Endothelial cell of umbilical vein (primary cell): ENCODE results near the gene CD109. TPM values are rescaled to one million over a fixed set of nuclear protein-coding genes. Genes with fewer than 3 reads are reported as not detected.

Experiments
- BruUV-seq: library from RNA; stranded (reverse); fragments of 400-500 nt; replicated peaks from 2 replicates; lab custom pipeline; 2021; lab: Mats Ljungman, UMichigan
- CTCF ChIA-PET: fragments of 300-600, 350-600 bp; sonication (Branson Sonifier 250); formaldehyde crosslinking; loops from one replicate; lab custom pipeline; 2021; ENCODE audit warnings: antibody characterized with exemption, inconsistent platforms; lab: Charles Lee
- POLR2A ChIA-PET: fragments of 300-600, 350-600 bp; sonication (Branson Sonifier 250); formaldehyde crosslinking; loops from one replicate; lab custom pipeline; 2021; ENCODE audit warnings: antibody characterized with exemption, inconsistent platforms; lab: Charles Lee
- DNase-seq: peaks from one replicate; pipeline ENCODE4 v3.0.0-alpha.2; 2011; ENCODE audit warnings: low read depth, low spot score
- FAIRE-seq: peaks from 2 replicates; lab custom pipeline; 2011; peaks lifted over from hg19 to GRCh38; lab: Jason Lieb, UNC
- H2AFZ ChIP-seq: 2 replicates; pipeline ENCODE4 v1.6.0; 2012; ENCODE audit warnings: low read depth, low read length, control low read depth, inconsistent platforms
- H3K27ac ChIP-seq: 2 replicates; pipeline ENCODE4 v1.5.1; 2011; ENCODE audit warnings: low read depth, mild to moderate bottlenecking, control low read depth, low read length, moderate library complexity; ENCODE audit not compliant: insufficient read depth
- H3K27me3 ChIP-seq, 2 experiments: 2 replicates each; pipeline versions ENCODE4 v1.6.0 to v1.6.1; 2011; ENCODE audit warnings: low read length in 2 of 2, mixed read lengths in 1 of 2; ENCODE audit not compliant: control insufficient read depth in 2 of 2, insufficient read depth in 2 of 2
- H3K36me3 ChIP-seq, 2 experiments: 2 replicates in 1 of 2; 3 replicates in 1 of 2; pipeline ENCODE4 v1.5.1; 2011; ENCODE audit warnings: low read length in 2 of 2, mild to moderate bottlenecking in 1 of 2, moderate library complexity in 1 of 2; ENCODE audit not compliant: control insufficient read depth in 2 of 2, insufficient read depth in 2 of 2; ENCODE audit errors: extremely low read depth in 1 of 2
- H3K4me1 ChIP-seq: 3 replicates; pipeline ENCODE4 v1.5.1; 2011; ENCODE audit warnings: mild to moderate bottlenecking, low read length; ENCODE audit not compliant: control insufficient read depth, insufficient read depth; ENCODE audit errors: extremely low read depth
- H3K4me2 ChIP-seq: 2 replicates; pipeline ENCODE4 v1.6.1; 2011; ENCODE audit warnings: low read length, control low read depth, mixed read lengths; ENCODE audit not compliant: insufficient read depth
- H3K4me3 ChIP-seq, 3 experiments: fragments of 200-600 bp in 1 of 3; sonication (generic), shearing (Covaris generic) in 1 of 3; replicated peaks in 1 of 3; 2 replicates each; pipeline ENCODE4 v1.5.1; 2011 to 2016; ENCODE audit warnings: control low read depth in 3 of 3, low read length in 3 of 3, mild to moderate bottlenecking in 2 of 3, inconsistent platforms in 1 of 3, low read depth in 1 of 3, moderate library complexity in 1 of 3; ENCODE audit not compliant: insufficient read depth in 1 of 3
- H3K79me2 ChIP-seq: 2 replicates; pipeline ENCODE4 v1.6.0; 2012; ENCODE audit warnings: low read length, inconsistent platforms; ENCODE audit not compliant: control insufficient read depth, insufficient read depth
- H3K9ac ChIP-seq: replicated peaks from 2 replicates; pipeline ENCODE3; 2011; ENCODE audit warnings: low read length, control low read depth; ENCODE audit not compliant: insufficient read depth; ENCODE audit errors: extremely low read depth
- H3K9me1 ChIP-seq: replicated peaks from 3 replicates; pipeline ENCODE4 v1.6.0; 2011; ENCODE audit warnings: mild to moderate bottlenecking, low read length; ENCODE audit not compliant: control insufficient read depth, insufficient read depth; ENCODE audit errors: extremely low read depth
- H3K9me3 ChIP-seq: replicated peaks from 2 replicates; pipeline ENCODE4 v1.5.1; 2012; ENCODE audit warnings: low read length, inconsistent platforms; ENCODE audit not compliant: control insufficient read depth, insufficient read depth
- H4K20me1 ChIP-seq: replicated peaks from 2 replicates; pipeline ENCODE3; 2011; ENCODE audit warnings: mild to moderate bottlenecking, low read length; ENCODE audit not compliant: control insufficient read depth, insufficient read depth; ENCODE audit errors: extremely low read depth
- CTCF ChIP-seq, 2 donors: IDR thresholded peaks; 1 replicate in 1 of 2; 2 replicates in 1 of 2; pipeline ENCODE4 v1.5.1; 2011; ENCODE audit warnings: low read length in 2 of 2, mild to moderate bottlenecking in 2 of 2, moderate library complexity in 2 of 2, control low read depth in 1 of 2, inconsistent platforms in 1 of 2, low read depth in 1 of 2; ENCODE audit not compliant: insufficient read depth in 1 of 2; ENCODE audit errors: extremely low read depth in 1 of 2
- EZH2 ChIP-seq: IDR thresholded peaks from 2 replicates; pipeline ENCODE4 v1.6.1; 2012; ENCODE audit warnings: borderline replicate concordance, low read depth, mild to moderate bottlenecking, moderate library complexity, low read length, inconsistent platforms; ENCODE audit not compliant: severe bottlenecking
- FOS ChIP-seq: IDR thresholded peaks from 2 replicates; pipeline ENCODE4 v1.6.1; 2011; ENCODE audit warnings: mild to moderate bottlenecking, low read length, moderate library complexity, borderline replicate concordance; ENCODE audit not compliant: insufficient read depth
- GATA2 ChIP-seq: IDR thresholded peaks from 2 replicates; pipeline ENCODE4 v1.7.0; 2011; ENCODE audit warnings: low read depth, mild to moderate bottlenecking, moderate library complexity, mixed read lengths, low read length; ENCODE audit not compliant: insufficient read length, insufficient read depth
- MAX ChIP-seq: IDR thresholded peaks from 2 replicates; pipeline ENCODE4 v1.6.1; 2011; ENCODE audit not compliant: insufficient read depth, insufficient read length
- POLR2A ChIP-seq: IDR thresholded peaks from 2 replicates; pipeline ENCODE4 v1.6.1; 2012; ENCODE audit warnings: low read depth, mild to moderate bottlenecking, control low read depth, low read length
- POLR2AphosphoS5 ChIP-seq: IDR thresholded peaks from 2 replicates; pipeline ENCODE4 v1.6.1; 2012; ENCODE audit warnings: low read depth, mild to moderate bottlenecking, control low read depth, low read length, moderate library complexity; ENCODE audit not compliant: insufficient read depth
- dilution Hi-C: fragments of 300-500 bp; cut with MboI; formaldehyde crosslinking; loops from one replicate; pipeline ENCODE4 v1.15.0; 2019; ENCODE audit warnings: low sequenced_read_pairs; ENCODE audit not compliant: extremely low pct_ligation_motif_present
- intact Hi-C: fragments of 100-400 bp; cut with micrococcal nuclease; formaldehyde crosslinking; loops from one replicate; pipeline ENCODE4 v1.10.0; 2022
- polyA plus RNA-seq, 4 experiments: library from polyadenylated mRNA; depleted of rRNA in 3 of 4; stranded (reverse) in 3 of 4; unstranded in 1 of 4; fragments of >200 nt; gene quantifications; 2 replicates each; pipeline versions ENCODE4 v1.2.1 to v1.2.3, GENCODE V29; 2011 to 2012; ENCODE audit warnings: missing spikeins in 1 of 4
- total RNA-seq: library from RNA; stranded (reverse); gene quantifications from 2 replicates; pipeline ENCODE4 v1.2.3, GENCODE V29; 2021

CD109 gene
- total and polyA plus RNA-seq, 2 donors (not counting 3 experiments of a cell fraction or from before 2014, with no cell fraction given), result 33.9 to 107 TPM

GRCh38 chr6:73710948-73711347 is 14.9 kb downstream of the CD109 start:
- no peak overlapping the region for H2AFZ ChIP-seq
- no peaks in the 10 kb centered on the region for H3K27me3 ChIP-seq
- no peaks in the 10 kb centered on the region for H3K9me1 ChIP-seq
- intact Hi-C loops (no loop called here), dilution Hi-C loops (no loop called here)
- DNase-seq, result no peak
- TF ChIP-seq POLR2AphosphoS5 (no peak), POLR2A (no peak), MAX (no peak), CTCF (IDR thresholded peaks at IDR 0.05; ENCODE audit: extremely low read depth in 1 of 2, insufficient read depth in 1 of 2, low read depth in 1 of 2, low read length in 2 of 2) (no peak), GATA2 (no peak), EZH2 (no peak), FOS (no peak)
- no peak overlapping the region for H3K4me2 ChIP-seq
- peaks cover 3 to 6% of the 10 kb centered on the region in 2 experiments for H3K36me3 ChIP-seq
- no peak overlapping the region for H3K4me3 ChIP-seq
- ChIA-PET CTCF (no interaction called here), POLR2A (no interaction called here)
- no peaks in the 10 kb centered on the region for H3K9me3 ChIP-seq
- peaks cover 3% of the 10 kb centered on the region for H3K79me2 ChIP-seq
- BruUV-seq, result no TSS peak
- no peak overlapping the region for H3K27ac ChIP-seq
- H3K4me1 ChIP-seq, result peaks cover 38% of the 10 kb centered on the region
- no peak overlapping the region for H3K9ac ChIP-seq
- FAIRE-seq, result no peak
- no peaks in the 10 kb centered on the region for H4K20me1 ChIP-seq
